HG03342 (cell line): ENCODE results near the gene LOC128125822.
"Not testable (repeated sequence)": the region's sequence is repeated elsewhere in the genome, so short reads cannot be mapped to it uniquely, and the experiment has no call there.

Experiments
- ATAC-seq: cut with Tn5 transposase; IDR thresholded peaks from one replicate; pipeline ENCODE4 v1.9.1; 2021; ENCODE audit warnings: mild to moderate bottlenecking, moderate library complexity; ENCODE audit not compliant: unreplicated experiment

The LOC128125822 gene

DNA sequence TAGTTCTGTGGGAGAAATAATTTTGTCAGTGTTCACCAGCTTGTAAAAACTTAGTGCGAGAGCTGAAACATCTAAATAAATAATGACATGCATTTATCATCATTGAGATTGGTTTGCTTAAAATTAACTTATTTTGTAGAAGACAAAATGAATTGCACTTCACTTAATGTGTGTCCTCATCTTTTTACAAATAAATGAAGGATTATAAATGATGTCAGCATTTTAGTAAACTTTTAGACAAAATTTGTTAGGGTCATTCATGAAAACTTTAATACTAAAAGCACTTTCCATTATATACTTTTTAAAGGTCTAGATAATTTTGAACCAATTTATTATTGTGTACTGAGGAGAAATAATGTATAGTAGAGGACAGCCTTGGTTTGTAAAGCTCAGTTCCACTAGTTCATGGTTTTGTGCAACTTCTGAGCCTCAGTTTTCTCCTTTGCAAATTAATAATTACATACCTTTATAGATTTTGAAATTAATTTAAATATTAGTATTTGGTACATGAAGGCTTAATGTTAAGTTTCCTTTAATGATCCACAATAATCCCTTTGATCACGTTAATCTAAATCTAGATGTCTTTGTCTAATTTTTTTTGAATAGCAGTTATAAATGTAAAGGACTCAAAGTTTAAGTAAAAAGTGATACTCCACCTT, 9.2 kb downstream of the LOC128125822 start:
- ATAC-seq: no peak

DNA sequence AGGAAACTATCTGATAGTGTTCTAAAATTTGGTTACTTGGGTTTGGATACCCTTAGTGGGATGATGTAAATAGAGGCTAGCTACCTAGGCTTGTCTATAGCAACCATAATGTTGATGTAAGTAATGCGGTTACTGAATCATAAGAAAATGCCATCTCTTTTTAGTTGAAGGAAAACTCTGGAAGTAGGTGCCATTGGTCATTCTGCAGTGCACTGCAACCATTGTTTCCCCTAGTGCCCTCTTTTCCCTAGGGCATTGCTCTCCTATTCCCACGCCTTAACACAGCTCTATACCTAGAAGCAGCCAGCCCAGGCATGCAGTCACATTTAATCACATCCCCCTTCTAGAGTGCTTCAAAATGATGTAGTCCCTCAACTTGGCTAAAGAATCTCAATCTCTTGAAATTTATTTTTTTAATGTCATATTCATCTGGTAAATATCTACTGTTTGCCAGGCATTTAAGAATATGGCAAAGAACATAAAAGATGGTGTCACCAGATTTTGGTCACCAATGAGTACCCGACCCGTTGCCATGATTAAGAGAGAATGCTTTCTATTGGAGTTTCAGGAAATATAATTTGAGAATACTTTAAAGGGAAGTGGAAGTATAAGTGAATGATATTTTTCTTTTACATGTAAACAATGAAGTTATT, 10.4 kb downstream of the LOC128125822 start:
- no peak for ATAC-seq

DNA sequence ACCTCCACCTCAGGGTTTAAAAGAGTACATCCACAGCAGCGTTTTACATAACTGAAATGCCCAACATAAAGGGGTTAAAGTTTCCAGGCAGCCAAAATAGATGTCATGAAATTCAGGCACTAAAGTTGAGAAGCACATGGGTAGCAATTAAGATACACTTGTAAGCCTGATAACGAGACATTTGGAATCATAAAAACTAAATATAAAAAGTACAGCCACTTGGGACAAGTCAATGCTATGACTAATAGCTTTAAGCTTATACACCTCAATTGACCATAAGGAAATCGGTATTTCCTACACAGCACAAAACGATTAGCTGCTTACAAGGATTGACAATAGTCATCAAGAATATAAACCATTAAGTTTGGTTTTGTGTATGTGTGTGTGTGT, 11.8 kb downstream of the LOC128125822 start:
- no peak for ATAC-seq

DNA sequence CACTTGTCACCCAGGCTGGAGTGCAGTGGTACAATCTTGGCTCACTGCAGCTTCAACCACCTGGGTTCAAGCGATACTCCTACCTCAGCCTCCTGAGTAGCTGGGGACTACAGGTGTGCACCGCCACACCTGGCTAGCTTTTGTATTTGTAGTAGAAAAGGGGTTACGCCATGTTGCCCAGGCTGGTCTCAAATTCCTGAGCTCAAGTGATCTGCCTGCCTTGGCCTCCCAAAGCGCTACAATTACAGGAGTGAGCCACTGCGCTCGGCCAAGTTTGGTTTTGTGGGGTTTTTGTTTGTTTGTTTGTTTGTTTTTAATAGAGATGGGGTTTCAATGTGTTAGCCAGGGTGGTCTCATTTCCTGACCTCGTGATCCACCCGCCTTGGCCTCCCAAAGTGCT, 12.3 kb downstream of the LOC128125822 start:
- no peak for ATAC-seq

DNA sequence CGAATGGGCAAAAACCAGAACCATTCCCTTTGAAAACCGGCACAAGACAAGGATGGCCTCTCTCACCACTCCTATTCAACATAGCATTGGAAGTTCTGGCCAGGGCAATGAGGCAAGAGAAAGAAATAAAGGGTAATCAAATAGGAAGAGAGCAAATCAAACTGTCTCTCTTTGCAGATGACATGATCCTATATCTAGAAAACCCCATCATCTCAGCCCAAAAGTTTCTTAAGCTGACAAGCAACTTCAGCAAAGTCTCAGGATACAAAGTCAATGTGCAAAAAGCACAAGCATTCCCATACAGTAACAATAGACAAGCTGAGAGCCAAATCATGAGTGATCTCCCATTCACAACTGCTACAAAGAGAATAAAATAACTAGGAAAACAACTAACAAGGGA, 13.4 kb downstream of the LOC128125822 start:
- not testable (repeated sequence) for ATAC-seq

DNA sequence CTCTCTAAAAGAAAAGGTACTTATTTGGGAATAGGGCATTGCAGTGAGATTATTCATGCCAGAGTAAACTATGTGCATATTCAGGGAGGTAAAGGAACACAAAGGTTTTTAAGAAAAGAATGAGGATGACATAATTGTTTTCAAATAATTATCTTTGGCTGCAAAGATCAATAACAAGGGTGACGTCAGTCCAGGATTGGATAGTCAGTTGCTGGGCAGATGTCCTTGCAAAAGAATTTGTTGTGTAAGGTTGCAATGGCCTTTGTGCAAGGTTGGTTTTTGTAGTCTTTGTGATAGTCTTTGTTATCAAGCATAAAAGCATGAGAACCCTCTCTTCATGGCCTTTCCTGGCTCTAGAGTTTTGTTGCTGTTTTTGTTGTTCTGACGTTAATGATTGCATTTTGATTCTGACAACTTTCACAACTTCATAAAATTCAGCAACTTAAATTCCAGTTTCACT, 17.7 kb downstream of the LOC128125822 start:
- no peak for ATAC-seq

DNA sequence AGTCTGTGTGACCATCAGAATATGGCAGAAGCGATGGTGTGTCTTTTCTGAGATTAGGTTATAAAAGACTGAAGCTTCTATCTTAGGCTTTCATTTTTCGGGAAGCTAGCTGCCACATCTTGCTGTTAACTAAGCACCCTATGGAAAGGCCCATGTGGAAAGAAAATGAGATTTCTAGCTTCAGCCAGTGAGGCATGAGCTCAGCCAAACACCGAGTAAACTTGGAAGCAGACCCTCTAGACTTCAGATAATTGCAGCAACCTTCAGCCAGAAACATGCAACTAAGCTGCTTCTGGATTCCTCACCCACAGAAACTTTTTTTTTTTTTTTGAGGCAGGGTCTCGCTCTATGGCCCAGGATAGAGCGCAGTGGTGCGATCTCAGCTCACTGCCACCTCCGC, 20.6 kb downstream of the LOC128125822 start:
- ATAC-seq: no peak

DNA sequence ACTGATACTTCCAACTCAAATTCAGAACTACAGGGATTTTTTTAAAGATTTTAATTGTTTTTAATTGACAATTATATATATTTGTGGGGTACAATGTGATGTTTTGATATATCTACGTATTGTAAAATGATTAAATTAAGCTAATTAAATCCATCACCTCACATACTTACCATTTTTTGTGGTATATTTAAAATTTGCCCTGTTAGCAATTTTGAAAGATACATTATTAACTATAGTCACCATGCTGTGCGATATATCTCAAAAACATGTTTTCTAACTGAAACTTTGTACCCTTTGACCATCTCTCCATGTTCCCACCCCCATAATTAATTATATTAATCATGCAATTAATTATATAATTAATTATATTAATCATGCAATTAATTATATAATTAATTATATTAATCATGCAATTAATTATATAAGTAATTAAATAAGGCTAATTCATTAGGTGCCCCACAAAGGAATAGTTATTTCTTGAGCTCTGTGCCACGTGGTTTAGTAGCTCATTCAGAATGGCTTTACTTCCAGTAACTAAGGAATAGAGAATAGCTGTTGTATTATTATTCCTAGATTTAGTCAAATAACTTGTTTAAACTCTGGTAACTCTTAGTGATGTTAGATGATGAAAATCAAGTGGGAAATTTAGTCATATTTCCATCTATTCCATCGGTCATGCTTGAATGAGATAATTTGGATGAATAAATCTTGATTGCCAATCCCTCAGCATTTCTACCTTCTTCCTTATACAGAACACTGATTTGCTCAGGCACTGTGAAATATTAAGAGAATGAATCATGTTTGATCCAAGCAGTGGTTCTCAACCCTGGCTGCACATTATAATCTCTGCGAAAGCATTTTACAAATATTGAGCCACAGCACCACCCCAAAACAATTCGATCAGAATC, 25.1 kb downstream of the LOC128125822 start:
- ATAC-seq: peak; percentile 3

DNA sequence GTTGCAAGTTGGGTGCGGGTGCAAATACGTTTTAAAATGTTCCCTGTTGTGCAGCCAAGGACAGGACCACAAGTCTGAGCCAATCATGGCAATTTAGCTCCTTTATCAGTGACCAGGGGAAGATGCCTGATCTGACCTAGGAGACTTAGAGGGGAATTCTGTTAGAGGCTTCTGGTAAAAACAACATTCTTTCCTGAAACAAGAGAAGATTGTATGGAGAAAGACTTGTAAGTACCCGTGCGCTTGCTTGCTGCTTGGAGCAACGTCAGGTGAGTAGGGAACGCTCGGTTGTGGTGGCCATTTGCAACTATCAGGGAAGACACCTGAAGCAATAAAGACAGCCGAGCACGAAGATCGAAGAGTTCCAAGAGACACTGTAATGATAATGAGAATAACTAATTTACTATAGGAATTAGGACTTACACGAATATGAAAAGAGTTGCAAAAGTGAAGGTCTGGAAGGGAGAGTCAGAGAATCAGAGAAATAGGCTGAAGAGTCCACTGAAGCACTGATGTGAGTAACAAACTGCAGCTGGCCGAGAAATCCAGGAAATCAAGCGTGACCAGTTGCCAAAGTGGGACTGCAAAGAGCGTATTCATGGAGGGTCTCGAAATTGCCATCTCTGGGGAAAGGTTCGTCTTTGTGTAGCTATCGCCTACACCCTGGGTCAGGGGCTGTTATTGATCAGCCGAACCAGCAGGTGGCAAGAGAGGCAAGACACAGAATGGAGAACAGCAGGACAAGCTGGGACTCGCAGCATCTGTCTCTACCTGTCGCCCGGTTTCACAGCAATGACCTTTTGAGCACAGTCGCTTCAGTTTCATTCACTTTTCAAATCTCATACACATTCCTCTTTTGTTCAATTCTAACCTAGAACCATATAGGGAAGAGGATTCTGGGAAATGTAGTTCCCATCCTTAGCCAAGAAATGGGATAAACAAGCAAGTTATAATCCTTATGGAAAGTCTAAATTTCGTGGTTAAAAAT, 26.1 kb downstream of the LOC128125822 start:
- peak; percentile 99 for ATAC-seq

DNA sequence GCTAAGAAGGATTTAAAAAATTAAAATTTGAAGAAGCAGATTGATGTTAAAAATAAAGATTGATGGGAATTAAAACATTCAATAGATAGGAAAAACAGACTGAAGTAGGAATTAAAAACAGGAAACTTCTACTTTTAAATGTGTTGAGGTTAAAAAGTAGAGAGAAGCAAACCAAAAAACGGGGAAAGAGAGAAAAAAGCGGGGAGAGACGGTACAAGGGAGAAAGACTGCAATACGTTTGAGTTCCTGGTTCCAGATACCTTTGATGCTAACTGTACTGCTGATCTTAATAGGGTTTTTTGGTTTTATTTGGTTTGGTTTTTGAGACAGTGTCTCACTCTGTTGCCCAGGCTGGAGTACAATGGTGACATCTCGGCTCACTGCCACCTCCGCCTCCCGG, 27.0 kb downstream of the LOC128125822 start:
- ATAC-seq: no peak

DNA sequence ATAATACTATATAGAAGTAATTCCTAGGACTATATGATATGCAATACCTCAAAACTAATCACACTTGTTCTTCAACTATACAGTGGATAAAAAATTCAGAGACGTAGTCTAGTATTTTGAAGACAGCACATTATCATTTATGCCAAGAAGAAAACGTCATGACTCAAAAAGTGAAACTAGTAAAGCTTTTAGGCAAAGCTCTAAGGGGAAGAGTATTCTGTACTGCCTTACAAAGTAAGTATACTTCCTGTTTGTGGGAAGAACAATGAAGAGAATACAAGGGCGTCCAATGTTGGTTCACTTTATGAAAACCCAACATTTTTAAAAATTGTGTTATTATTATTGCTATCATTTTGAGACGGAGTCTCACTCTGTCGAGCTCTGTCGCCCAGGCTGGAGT, 27.9 kb downstream of the LOC128125822 start:
- ATAC-seq: no peak

DNA sequence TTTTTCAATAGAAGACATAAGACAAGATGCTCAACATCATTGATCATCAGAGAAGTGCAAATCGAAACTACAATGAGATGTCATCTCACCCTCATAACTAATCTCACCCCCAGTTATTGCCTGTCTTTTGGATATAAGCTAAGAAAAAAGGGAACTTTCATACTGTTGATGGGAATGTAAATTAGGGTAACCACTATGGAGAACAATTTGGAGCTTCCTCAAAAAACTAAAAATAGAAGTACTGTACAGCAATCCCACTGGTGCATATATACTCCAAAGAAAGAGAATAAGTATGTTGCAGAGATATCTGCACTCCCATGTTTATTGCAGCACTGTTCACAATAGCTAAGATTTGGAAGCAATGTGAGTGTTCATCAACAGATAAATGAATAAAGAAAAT, 37.0 kb downstream of the LOC128125822 start:
- ATAC-seq: no peak

DNA sequence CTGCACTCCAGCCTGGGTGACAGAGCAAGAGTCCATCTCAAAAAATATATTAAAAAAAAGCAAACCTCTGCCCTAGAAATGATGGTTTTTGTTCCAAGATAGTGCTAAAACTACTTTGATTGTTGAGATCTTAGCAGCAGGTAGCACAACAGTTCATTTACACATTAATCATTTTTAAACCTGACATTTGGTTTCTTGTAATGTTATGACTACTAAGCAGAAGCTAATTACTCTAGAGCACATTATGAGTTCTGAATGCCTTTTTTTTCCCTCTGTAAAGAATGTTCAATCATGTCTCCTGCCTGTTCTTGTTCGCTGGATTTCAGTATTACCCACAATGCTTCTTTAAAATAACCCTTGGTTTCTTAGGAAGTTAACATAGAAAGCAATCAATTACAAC, 38.7 kb downstream of the LOC128125822 start:
- ATAC-seq: no peak

DNA sequence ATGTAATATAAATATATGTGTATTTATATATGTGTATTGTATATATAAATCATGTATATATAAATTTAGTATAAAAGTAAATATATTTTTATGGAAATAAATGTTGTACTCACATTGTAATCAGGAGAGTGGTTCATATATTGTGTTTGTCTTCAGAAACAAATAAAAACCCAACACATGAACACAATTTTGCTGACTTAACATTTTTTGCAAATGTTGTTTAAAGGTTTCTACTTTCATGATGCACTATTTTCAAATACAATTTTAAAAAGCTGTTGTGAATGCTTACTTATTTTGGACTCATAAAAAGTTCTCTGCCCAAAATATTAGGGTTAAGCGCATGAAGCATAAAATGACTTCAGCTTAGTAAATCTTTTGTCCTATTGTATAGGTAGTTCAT, 39.3 kb downstream of the LOC128125822 start:
- no peak for ATAC-seq

DNA sequence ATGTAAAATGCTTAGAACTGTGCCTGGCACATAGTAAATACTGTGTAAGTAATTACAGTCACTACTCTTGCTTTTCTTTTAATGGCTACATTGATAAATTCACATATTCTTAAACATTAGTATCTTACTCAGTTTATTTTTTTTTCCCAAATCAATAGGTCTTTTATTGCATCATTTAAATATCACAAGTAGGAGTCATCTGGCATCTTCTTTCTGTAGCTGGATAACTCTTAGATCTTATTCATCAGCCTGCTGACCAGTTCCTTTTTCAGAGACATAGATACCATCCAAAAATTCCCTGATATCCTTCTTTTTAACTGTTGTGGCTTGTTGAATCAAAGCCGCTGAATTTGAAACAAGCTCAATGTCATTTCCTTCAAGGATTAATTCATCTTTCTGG, 43.3 kb downstream of the LOC128125822 start:
- no peak for ATAC-seq
